H1 (cell line): Measurements from ENCODE around the gene CDK15. TPM values are rescaled to one million over a fixed set of nuclear protein-coding genes. Genes with fewer than 3 reads are reported as not detected.

Source experiments
- CTCF ChIA-PET: fragments of 300-600 bp; sonication (Branson Sonifier 250); formaldehyde crosslinking; loops from one replicate; lab custom pipeline; 2021; ENCODE audit not compliant: partially characterized antibody; lab: Charles Lee
- POLR2A ChIA-PET: fragments of 300-600 bp; sonication (Branson Sonifier 250); formaldehyde crosslinking; loops from one replicate; lab custom pipeline; 2021; ENCODE audit warnings: inconsistent platforms; ENCODE audit not compliant: partially characterized antibody; lab: Charles Lee
- DNase-seq, 2 experiments: peaks; one replicate each; pipeline versions ENCODE4 v3.0.0 to v3.0.0-alpha.2; 2010 to 2022; ENCODE audit warnings: low spot score in 2 of 2, low read depth in 1 of 2, mixed read lengths in 1 of 2
- FAIRE-seq: peaks from 2 replicates; lab custom pipeline; 2011; peaks lifted over from hg19 to GRCh38; lab: Jason Lieb, UNC
- H2AFZ ChIP-seq: 2 replicates; pipeline ENCODE4 v1.8.1; 2012; ENCODE audit warnings: low read length, inconsistent platforms
- H2AK5ac ChIP-seq: 2 replicates; pipeline ENCODE4 v1.6.1; 2013; ENCODE audit warnings: low read depth, low read length
- H2BK120ac ChIP-seq: replicated peaks from 2 replicates; pipeline ENCODE3; 2013; ENCODE audit warnings: low read depth, low read length, inconsistent platforms
- H2BK12ac ChIP-seq: 2 replicates; pipeline ENCODE4 v1.6.1; 2013; ENCODE audit warnings: low read depth, low read length
- H2BK15ac ChIP-seq: 2 replicates; pipeline ENCODE4 v1.6.1; 2013; ENCODE audit warnings: low read length
- H2BK20ac ChIP-seq: 2 replicates; pipeline ENCODE4 v1.6.1; 2013; ENCODE audit warnings: low read length
- H2BK5ac ChIP-seq: 2 replicates; pipeline ENCODE4 v1.6.1; 2013; ENCODE audit warnings: low read depth, low read length
- H3K14ac ChIP-seq: 2 replicates; pipeline ENCODE4 v1.6.1; 2013; ENCODE audit warnings: inconsistent platforms; ENCODE audit not compliant: insufficient read length
- H3K18ac ChIP-seq: 2 replicates; pipeline ENCODE4 v1.6.1; 2013; ENCODE audit warnings: low read length; ENCODE audit errors: extremely low read depth
- H3K23ac ChIP-seq: 2 replicates; pipeline ENCODE4 v1.6.1; 2013; ENCODE audit warnings: inconsistent platforms; ENCODE audit not compliant: insufficient read length
- H3K23me2 ChIP-seq: 2 replicates; pipeline ENCODE4 v1.6.1; 2013; ENCODE audit warnings: low read depth, low read length
- H3K27ac ChIP-seq: 2 replicates; pipeline ENCODE4 v1.6.1; 2011; ENCODE audit warnings: low read depth, low read length, inconsistent platforms
- H3K27me3 ChIP-seq, 4 experiments: replicated peaks in 1 of 4; 1 replicate in 1 of 4; 2 replicates in 3 of 4; pipeline versions ENCODE4 v1.6.1 to v1.8.1; 2011 to 2013; ENCODE audit warnings: low read length in 3 of 4, mild to moderate bottlenecking in 3 of 4, inconsistent platforms in 2 of 4, mixed read lengths in 2 of 4, moderate library complexity in 1 of 4; ENCODE audit not compliant: control insufficient read depth in 3 of 4, insufficient read depth in 3 of 4; ENCODE audit errors: extremely low read depth in 1 of 4
- H3K36me3 ChIP-seq, 4 experiments: 2 replicates each; pipeline versions ENCODE4 v1.6.1 to v1.8.1; 2011 to 2013; ENCODE audit warnings: mild to moderate bottlenecking in 4 of 4, low read length in 3 of 4, moderate library complexity in 2 of 4, control low read depth in 1 of 4, inconsistent platforms in 1 of 4; ENCODE audit not compliant: insufficient read depth in 4 of 4, control insufficient read depth in 2 of 4
- H3K4ac ChIP-seq: replicated peaks from 2 replicates; pipeline ENCODE3; 2013; ENCODE audit warnings: low read length, low read depth, mixed read lengths, inconsistent platforms; ENCODE audit not compliant: insufficient read length
- H3K4me1 ChIP-seq, 4 experiments: replicated peaks in 1 of 4; 1 replicate in 1 of 4; 2 replicates in 3 of 4; pipeline versions ENCODE4 v1.6.1 to v1.8.1; 2011 to 2013; ENCODE audit warnings: low read length in 3 of 4, inconsistent platforms in 2 of 4, mixed read lengths in 1 of 4; ENCODE audit not compliant: insufficient read depth in 4 of 4, control insufficient read depth in 3 of 4
- H3K4me2 ChIP-seq, 2 experiments: 2 replicates each; pipeline versions ENCODE4 v1.6.1 to v1.8.1; 2011 to 2013; ENCODE audit warnings: low read depth in 2 of 2, low read length in 2 of 2, control low read depth in 1 of 2, inconsistent platforms in 1 of 2, mild to moderate bottlenecking in 1 of 2; ENCODE audit not compliant: insufficient read depth in 1 of 2
- H3K4me3 ChIP-seq, 4 experiments: fragments of 200-600, 300-600 bp in 1 of 4; sonication (generic), shearing (Covaris generic), sonication (Bioruptor Twin) in 1 of 4; 2 replicates each; pipeline versions ENCODE4 v1.5.1 to v1.8.1; 2011 to 2016; ENCODE audit warnings: low read length in 4 of 4, low read depth in 3 of 4, control low read depth in 2 of 4, inconsistent platforms in 2 of 4, mild to moderate bottlenecking in 2 of 4, mixed read lengths in 1 of 4, moderate library complexity in 1 of 4; ENCODE audit not compliant: insufficient read depth in 2 of 4; ENCODE audit errors: extremely low read depth in 1 of 4
- H3K56ac ChIP-seq: replicated peaks from 2 replicates; pipeline ENCODE3; 2013; ENCODE audit warnings: low read depth, mild to moderate bottlenecking, mixed read lengths, low read length, inconsistent platforms; ENCODE audit not compliant: insufficient read length
- H3K79me1 ChIP-seq: 2 replicates; pipeline ENCODE4 v1.6.1; 2013; ENCODE audit warnings: low read depth, low read length, control low read depth
- H3K79me2 ChIP-seq, 2 experiments: 2 replicates each; pipeline versions ENCODE4 v1.6.1 to v1.8.1; 2012 to 2013; ENCODE audit warnings: low read length in 2 of 2, mild to moderate bottlenecking in 2 of 2, inconsistent platforms in 1 of 2; ENCODE audit not compliant: insufficient read depth in 2 of 2, control insufficient read depth in 1 of 2
- H3K9ac ChIP-seq, 4 experiments: replicated peaks in 1 of 4; 1 replicate in 1 of 4; 2 replicates in 3 of 4; pipeline versions ENCODE4 v1.6.1 to v1.8.1; 2011 to 2013; ENCODE audit warnings: low read depth in 3 of 4, low read length in 3 of 4, control low read depth in 2 of 4, mild to moderate bottlenecking in 2 of 4, moderate library complexity in 2 of 4, inconsistent platforms in 1 of 4; ENCODE audit errors: extremely low read depth in 1 of 4
- H3K9me3 ChIP-seq, 2 experiments: 2 replicates each; pipeline versions ENCODE4 v1.6.1 to v1.8.1; 2012 to 2013; ENCODE audit warnings: mild to moderate bottlenecking in 2 of 2, moderate library complexity in 2 of 2, control low read depth in 1 of 2, inconsistent platforms in 1 of 2, low read depth in 1 of 2, low read length in 1 of 2, mixed read lengths in 1 of 2; ENCODE audit not compliant: insufficient read depth in 2 of 2
- H4K20me1 ChIP-seq, 2 experiments: replicated peaks in 1 of 2; 2 replicates each; pipeline versions ENCODE3 to v1.8.1; 2011 to 2013; ENCODE audit warnings: inconsistent platforms in 2 of 2, low read length in 2 of 2, mild to moderate bottlenecking in 1 of 2; ENCODE audit not compliant: insufficient read depth in 2 of 2, control insufficient read depth in 1 of 2
- H4K5ac ChIP-seq: 2 replicates; pipeline ENCODE4 v1.6.1; 2013; ENCODE audit warnings: low read length, low read depth, mixed read lengths, inconsistent platforms; ENCODE audit not compliant: insufficient read length
- H4K8ac ChIP-seq: 2 replicates; pipeline ENCODE4 v1.8.0; 2013; ENCODE audit warnings: mild to moderate bottlenecking, moderate library complexity, low read length, inconsistent platforms; ENCODE audit not compliant: insufficient read depth; ENCODE audit errors: extremely low read depth
- H4K91ac ChIP-seq: replicated peaks from 2 replicates; pipeline ENCODE3; 2013; ENCODE audit warnings: low read length, mixed read lengths, inconsistent platforms; ENCODE audit not compliant: insufficient read length
- TCF12 ChIP-seq: IDR thresholded peaks from 2 replicates; pipeline ENCODE4 v1.6.1; 2011; ENCODE audit warnings: low read depth, mild to moderate bottlenecking, low read length
- WGBS, 2 experiments: shearing (Covaris generic) in 1 of 2; methylation state at CpG; one replicate each; pipeline versions ENCODE4 v1.1.6 to v1.1.7; 2013 to 2015; ENCODE audit warnings: low lambda C conversion rate in 2 of 2, mixed read lengths in 2 of 2, inconsistent platforms in 1 of 2, low coverage in 1 of 2, missing lambda C conversion rate in 1 of 2; ENCODE audit not compliant: insufficient replicate concordance in 2 of 2, insufficient coverage in 1 of 2, insufficient read length in 1 of 2; ENCODE audit errors: extremely low coverage in 1 of 2, missing lambda C conversion rate in 1 of 2; 5-methylcytosine and 5-hydroxymethylcytosine counted together
- polyA plus RNA-seq, 7 experiments: library from polyadenylated mRNA; depleted of rRNA in 3 of 7; stranded (reverse) in 5 of 7; unstranded in 2 of 7; fragments of >200 nt in 5 of 7; fragments of 200-250 nt in 2 of 7; gene quantifications; 1 replicate in 5 of 7; 2 replicates in 1 of 7; 4 replicates in 1 of 7; pipeline versions ENCODE4 v1.2.1 to v1.2.3, GENCODE V29; 2011 to 2013; ENCODE audit warnings: missing spikeins in 2 of 7, mixed read lengths in 2 of 7
- total RNA-seq: library from RNA; stranded (reverse); fragmentation: NEBNext Ultra II Directional; extraction: Animal tissue kit (Norgen Biotek cat#: 25700); gene quantifications from 2 replicates; pipeline ENCODE4 v1.2.1, GENCODE V29; 2021

Gene CDK15
- total and polyA plus RNA-seq, 2 of the 8 experiments (the other 6 are each of a cell fraction or from before 2014, with no cell fraction given) = 0.03 TPM; not detected in 1

- Histone ChIP-seq H3K23me2 (no peaks in the 10 kb centered on the region), H3K27me3 (no peaks in the 10 kb centered on the region; a peak in 1 of 7 replicates), H3K4me3 (no peak overlapping the region), H2AK5ac (no peak overlapping the region), H3K79me1 (no peaks in the 10 kb centered on the region), H2BK20ac (no peak overlapping the region), H3K4me1 (no peaks in the 10 kb centered on the region), H3K9ac (no peak overlapping the region), H4K5ac (no peak overlapping the region), H3K9me3 (no peaks in the 10 kb centered on the region), H3K23ac (no peak overlapping the region), H2BK5ac (no peak overlapping the region), H2BK15ac (no peak overlapping the region), H3K18ac (no peak overlapping the region), H4K20me1 (no peaks in the 10 kb centered on the region), H4K91ac (no peak overlapping the region), H3K27ac (no peak overlapping the region), H3K14ac (no peak overlapping the region), H4K8ac (no peak overlapping the region), H2BK12ac (no peak overlapping the region), H2AFZ (no peak overlapping the region), H3K4me2 (no peak overlapping the region), H2BK120ac (no peak overlapping the region), H3K4ac (no peak overlapping the region), H3K56ac (no peak overlapping the region), H3K36me3 (no peaks in the 10 kb centered on the region), H3K79me2 (no peaks in the 10 kb centered on the region)
- DNase-seq = no peak
- ChIA-PET POLR2A (no interaction called here), CTCF (interaction anchor here (0.5 to 1.8 kb wide), 4 partner anchors 180 to 711 kb away, joined by 3 to 8 read pairs (median 3); no protein-coding TSS in a partner anchor)
- no peak for FAIRE-seq
- TF ChIP-seq TCF12 = no peak
- 91% methylated on average over 1 of the region's 1 CpG; no CpG with 5 or more reads in 1 of the 2 experiments for WGBS, 2 experiments
Measured at GRCh38 chr2:201793631-201794030, 12.7 kb upstream of the CDK15 start.
